GM06990 (cell line): ENCODE results near the gene ADARB2.

ENCODE experiments used
- DNase-seq: peaks from one replicate; pipeline ENCODE4 v3.0.0-alpha.2; 2011; ENCODE audit not compliant: insufficient read length; ENCODE audit errors: extremely low read depth
- H3K27me3 ChIP-seq: replicated peaks from 2 replicates; pipeline ENCODE4 v1.6.0; 2011; ENCODE audit warnings: low read length; ENCODE audit not compliant: control insufficient read depth, insufficient read depth
- H3K36me3 ChIP-seq: 2 replicates; pipeline ENCODE4 v1.5.1; 2011; ENCODE audit warnings: low read length; ENCODE audit not compliant: control insufficient read depth, insufficient read depth
- H3K4me3 ChIP-seq: replicated peaks from 2 replicates; pipeline ENCODE4 v1.5.1; 2011; ENCODE audit warnings: low read depth, mild to moderate bottlenecking, control low read depth, low read length
- TF ChIP-seq, protein P1 (sequence below): IDR thresholded peaks from 2 replicates; pipeline ENCODE4 v1.5.1; 2011; ENCODE audit warnings: low read length, control low read depth, mild to moderate bottlenecking, inconsistent platforms; ENCODE audit not compliant: insufficient read depth, poor library complexity, severe bottlenecking

The ADARB2 gene

GRCh38 chr10:1629326-1630198 lies 107.8 kb downstream of the ADARB2 start:
- TF ChIP-seq, protein P1, sequence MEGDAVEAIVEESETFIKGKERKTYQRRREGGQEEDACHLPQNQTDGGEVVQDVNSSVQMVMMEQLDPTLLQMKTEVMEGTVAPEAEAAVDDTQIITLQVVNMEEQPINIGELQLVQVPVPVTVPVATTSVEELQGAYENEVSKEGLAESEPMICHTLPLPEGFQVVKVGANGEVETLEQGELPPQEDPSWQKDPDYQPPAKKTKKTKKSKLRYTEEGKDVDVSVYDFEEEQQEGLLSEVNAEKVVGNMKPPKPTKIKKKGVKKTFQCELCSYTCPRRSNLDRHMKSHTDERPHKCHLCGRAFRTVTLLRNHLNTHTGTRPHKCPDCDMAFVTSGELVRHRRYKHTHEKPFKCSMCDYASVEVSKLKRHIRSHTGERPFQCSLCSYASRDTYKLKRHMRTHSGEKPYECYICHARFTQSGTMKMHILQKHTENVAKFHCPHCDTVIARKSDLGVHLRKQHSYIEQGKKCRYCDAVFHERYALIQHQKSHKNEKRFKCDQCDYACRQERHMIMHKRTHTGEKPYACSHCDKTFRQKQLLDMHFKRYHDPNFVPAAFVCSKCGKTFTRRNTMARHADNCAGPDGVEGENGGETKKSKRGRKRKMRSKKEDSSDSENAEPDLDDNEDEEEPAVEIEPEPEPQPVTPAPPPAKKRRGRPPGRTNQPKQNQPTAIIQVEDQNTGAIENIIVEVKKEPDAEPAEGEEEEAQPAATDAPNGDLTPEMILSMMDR: peak; percentile 17
- Histone ChIP-seq H3K4me3 (no peak overlapping the region), H3K36me3 (0 out of 2 replicates have a peak, but pooled peaks cover 1% of the 10 kb centered on the region)

GRCh38 chr10:1628757-1629156 lies 108.6 kb downstream of the ADARB2 start:
- no peak for DNase-seq
- 0 out of 2 replicates have a peak, but pooled peaks cover 1% of the 10 kb centered on the region for H3K36me3 ChIP-seq
- no peak overlapping the region for H3K4me3 ChIP-seq
- TF ChIP-seq, protein P1: no peak
- H3K27me3 ChIP-seq: no peaks in the 10 kb centered on the region

More at GRCh38 chr10:1629326-1630198, 107.8 kb downstream of the ADARB2 start:
- DNase-seq: no peak
- no peaks in the 10 kb centered on the region for H3K27me3 ChIP-seq

- Histone ChIP-seq H3K27me3 (no peaks in the 10 kb centered on the region), H3K36me3 (0 out of 2 replicates have a peak, but pooled peaks cover 1% of the 10 kb centered on the region), H3K4me3 (no peak overlapping the region)
- DNase-seq: no peak
- TF ChIP-seq, protein P1: no peak
These were observed 109.4 kb downstream of the ADARB2 start for GRCh38 chr10:1627945-1628344.

GRCh38 chr10:1626835-1627234 lies 110.5 kb downstream of the ADARB2 start:
- 0 out of 2 replicates have a peak, but pooled peaks cover 1% of the 10 kb centered on the region for H3K36me3 ChIP-seq
- no peak for DNase-seq
- TF ChIP-seq, protein P1: no peak
- H3K27me3 ChIP-seq: no peaks in the 10 kb centered on the region
- no peak overlapping the region for H3K4me3 ChIP-seq

DNA sequence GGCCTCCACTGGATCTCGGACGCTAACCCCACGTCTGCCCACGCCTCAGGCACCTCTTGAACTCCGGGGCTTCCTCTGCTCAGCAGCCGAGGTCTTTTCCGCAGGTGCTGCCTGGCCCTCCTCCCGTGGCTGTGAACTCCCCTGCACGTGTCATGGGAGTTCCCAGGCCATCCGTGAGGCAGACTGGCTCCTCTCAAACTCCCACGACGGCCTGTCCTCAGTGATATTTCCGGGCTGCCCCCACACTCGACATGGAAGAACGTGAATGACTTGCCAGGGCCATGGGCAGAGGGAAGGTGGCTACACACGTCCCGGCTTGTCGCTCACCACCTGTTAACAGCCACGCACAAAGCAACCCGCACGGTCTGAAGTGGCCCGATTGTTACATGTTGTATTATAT lies 110.9 kb downstream of the ADARB2 start:
- Histone ChIP-seq H3K36me3 (0 out of 2 replicates have a peak, but pooled peaks cover under 1% of the 10 kb centered on the region), H3K4me3 (no peak overlapping the region), H3K27me3 (no peaks in the 10 kb centered on the region)
- no peak for DNase-seq
- TF ChIP-seq, protein P1: no peak
